Head of caudate nucleus (tissue), 42 donors: ENCODE data around the gene COX6B2.

Experiments
- DNase-seq, 42 donors: peaks; one replicate each; pipeline versions ENCODE4 v3.0.0 to v3.0.0-alpha.2; 2020 to 2021; ENCODE audit warnings: mixed read lengths in 7 of 42
- intact Hi-C: fragments of 100-400 bp; cut with DNase I; formaldehyde crosslinking; loops from one replicate; pipeline ENCODE4 v1.15.0; 2022

Gene COX6B2

DNA sequence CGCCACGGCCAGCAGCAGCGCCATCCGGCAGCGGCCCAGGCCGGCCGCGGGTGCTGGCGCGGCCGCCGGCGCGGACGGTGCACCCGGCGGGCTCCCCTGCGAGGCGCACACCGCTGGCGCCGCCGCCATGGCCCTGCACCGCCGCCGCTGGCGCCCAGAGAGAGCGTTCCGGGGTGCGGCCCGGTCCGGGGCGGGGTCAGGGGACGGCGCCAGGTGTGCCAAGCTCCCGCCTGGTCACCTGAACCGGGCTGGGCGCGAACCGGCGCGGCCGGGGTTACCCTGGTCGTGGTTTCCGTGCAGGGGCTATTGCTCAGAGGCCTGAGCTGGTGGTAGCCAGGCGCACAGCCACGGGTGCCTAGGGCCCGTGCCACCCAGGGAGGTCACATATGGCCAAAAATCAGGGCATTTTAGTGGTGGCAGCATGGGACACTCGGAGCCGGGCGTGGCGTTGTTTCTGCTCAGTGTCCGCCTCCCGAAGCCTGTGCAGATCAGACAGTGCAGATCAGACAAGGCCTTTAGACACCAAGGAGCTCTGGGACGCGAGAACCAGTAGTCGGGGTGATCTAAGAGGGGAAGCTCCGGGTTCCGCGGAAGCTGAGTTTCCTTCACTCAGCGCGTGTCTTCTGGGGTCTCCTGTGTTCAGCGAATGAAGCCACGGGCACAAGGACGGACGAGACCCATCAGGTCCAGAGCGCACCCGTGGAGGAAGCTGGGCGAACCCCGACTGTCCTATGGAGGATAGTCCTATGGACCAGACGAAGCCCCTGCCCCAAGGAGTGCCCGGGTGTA is 29.8 kb upstream of the COX6B2 start, which contains the start of gene TMEM238:
TMEM238 (minus strand) TSS at position 162 of the 789 bp plus-strand sequence; CDS start at position 129, 33 bp downstream.
- intact Hi-C loops, result loop anchor here (5.0 kb wide), 2 partner anchors 42 to 82 kb away; no protein-coding TSS in a partner anchor

DNA sequence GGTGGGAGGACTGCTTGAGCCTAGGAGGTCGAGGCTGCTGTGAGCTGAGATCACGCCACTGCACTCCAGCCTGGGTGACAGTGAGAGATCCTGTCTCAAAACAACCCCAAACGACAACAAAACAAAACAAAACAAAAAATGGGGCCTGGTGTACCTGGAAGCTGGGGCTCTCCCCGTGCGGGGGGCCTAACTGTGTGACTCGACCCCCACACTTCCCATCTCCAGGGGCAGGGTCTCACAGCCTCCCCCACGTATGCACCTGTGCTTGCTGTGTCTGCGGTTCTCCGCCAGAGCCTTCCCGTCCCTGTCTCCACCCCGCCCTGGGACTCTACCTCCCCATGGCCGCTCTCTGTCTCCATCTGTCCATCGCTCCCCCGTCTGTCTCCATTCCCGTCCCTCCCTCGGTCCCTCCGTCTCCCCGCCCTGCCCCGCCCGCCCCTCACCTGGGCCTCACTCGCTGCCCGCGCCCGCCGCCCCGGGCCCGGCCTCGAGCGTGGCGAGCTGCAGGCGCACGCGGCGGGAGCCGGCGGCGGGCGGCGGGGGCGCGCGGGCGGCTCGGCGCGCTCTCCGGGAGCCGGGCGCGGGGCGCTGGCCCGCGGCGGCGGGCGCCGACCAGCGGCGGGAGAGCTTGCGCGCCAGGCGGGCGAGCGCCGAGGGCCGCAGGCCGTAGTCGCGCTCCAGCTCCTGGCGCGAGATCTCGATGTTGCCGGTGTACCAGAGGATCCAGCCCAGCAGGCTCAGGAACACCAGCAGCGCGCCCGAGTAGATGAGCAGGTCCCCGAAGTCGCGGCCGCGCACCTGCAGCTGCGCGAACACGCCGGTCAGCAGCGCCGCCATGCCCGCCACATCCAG is 29.0 kb upstream of the COX6B2 start:
- intact Hi-C loops, result loop anchor here (5.0 kb wide), 2 partner anchors 41 to 81 kb away; no protein-coding TSS in a partner anchor
- DNase-seq, result peak in 41 of 42 donors; percentile 27 to 73 (median 52)

More for the DNA sequence above, 29.8 kb upstream of the COX6B2 start, which contains the start of gene TMEM238:
- peak in 29 of 42 donors; percentile 6 to 58 (median 25) for DNase-seq

DNA sequence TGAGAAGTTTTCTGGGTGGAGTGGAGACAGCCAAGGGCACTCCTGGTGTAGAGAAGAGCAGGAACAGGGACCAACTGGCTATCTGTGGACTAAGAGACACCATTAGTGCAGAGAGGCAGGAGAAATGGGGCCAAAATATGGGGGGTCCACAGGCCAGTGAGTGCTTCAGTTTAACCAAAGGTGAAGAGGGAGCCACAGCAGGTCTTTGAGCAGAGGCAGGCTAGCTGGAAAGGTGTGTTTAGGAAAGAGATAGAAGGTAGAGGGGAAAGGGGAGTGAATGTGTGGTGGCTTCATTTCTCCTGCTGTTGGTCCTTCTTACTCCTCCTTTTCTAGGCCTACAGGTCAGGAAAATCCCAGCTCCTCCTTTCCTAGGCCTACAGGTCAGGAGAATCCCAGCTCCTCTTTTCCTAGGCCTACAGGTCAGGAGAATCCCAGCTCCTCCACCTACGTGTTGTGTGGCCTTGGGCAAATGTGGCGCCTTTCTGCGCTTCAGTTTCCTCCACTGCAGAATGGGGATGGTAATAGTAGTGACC is 28.1 kb upstream of the COX6B2 start:
- intact Hi-C loops, result loop anchor here (5.0 kb wide), 2 partner anchors 40 to 80 kb away; no protein-coding TSS in a partner anchor
- DNase-seq, result no peak

DNA sequence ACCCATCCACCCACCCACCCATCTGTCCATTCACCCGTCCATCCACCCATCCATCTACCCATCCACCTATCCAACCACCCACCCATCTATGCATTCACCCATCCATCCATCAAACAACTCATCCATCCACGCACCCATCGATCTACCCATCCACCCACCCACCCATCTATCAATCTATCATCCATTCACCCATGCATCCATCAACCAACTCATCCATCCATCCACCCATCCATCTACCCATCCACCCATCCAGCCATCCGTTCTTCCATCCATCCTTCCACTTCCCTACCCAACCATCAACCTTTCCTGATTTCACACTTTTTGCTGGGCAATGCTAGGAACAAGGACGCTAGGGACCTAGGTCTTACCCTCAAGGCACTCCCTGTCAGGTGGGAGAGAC is 27.5 kb upstream of the COX6B2 start:
- no peak for DNase-seq
- intact Hi-C loops, result loop anchor here (5.0 kb wide), 2 partner anchors 40 to 80 kb away; no protein-coding TSS in a partner anchor

DNA sequence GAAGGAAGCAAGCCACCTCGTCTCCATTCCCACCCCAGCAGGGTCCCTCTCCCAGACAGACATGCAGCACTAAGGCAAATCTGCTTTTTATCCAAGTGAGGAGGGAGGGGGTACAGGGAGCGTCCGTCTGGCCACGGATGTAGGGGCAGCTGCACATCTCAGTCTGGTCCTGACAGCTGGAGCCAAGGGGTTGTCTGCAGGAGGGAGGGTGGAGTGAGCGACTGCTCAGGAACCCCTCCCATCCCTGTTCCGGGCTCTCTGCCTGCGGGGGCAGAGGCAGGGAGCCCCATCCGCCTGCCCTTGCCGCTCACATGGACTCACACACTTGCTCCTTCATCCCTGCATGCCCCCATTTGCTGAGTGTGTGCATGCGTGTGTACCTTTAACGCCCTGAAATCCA is 24.7 kb upstream of the COX6B2 start:
- no peak for DNase-seq
- intact Hi-C loops, result no loop called here

DNA sequence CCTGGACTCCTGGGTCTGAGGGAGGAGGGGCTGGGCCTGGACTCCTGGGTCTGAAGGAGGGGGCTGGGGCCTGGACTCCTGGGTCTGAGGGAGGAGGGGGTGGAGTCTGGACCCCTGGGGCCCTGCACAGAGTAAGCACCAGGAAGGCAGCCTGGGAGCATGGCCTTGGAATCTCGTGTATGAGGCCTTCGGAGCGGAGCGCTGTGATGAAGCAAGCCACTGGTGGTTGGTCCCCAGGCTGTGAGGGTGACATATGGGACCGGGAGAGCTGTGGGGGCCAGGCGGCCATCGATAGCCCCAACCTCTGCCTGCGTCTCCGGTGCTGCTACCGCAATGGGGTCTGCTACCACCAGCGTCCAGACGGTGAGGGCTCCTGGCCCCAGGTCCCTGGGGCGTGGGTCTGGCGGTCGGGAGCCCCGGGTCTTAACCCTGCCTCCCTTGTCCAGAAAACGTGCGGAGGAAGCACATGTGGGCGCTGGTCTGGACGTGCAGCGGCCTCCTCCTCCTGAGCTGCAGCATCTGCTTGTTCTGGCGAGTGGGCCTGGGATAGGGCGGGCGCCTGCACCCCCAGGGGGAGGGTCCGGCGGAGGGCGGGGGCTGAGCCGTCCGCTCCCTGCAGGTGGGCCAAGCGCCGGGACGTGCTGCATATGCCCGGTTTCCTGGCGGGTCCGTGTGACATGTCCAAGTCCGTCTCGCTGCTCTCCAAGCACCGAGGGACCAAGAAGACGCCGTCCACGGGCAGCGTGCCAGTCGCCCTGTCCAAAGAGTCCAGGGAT is 23.0 kb upstream of the COX6B2 start:
- no peak for DNase-seq
- intact Hi-C loops, result no loop called here

DNA sequence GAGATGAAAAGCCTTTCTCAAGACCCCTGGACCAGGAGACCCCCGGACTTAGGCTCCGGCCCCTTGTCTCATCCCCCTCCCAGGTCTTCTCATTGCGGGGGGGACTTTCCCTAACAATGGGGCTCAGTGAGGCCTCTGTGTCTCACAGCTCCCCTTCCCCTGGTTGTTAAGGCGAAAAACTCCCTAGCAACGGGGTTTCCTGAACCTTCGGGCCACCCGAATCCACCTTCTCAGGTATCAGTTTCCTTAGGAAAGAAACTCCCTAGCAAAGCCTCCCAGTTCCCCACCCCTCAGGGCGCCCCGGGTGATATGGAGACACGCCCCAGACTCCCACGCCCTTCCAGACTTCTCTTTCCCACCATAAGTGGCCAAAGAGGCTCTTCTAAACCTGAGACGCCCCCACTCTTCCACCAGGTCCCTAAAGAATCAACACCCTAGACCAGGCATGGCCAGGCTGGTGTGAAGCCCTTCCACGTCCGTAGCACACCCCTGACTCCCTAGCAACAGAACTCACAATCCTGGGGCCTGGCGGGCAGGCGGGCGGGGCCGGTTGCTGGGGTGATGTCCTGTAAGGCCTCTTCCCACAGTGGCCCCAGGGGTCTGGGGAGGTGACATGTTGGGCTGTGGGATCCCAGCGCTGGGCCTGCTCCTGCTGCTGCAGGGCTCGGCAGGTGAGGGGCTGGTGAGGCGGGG is 21.9 kb upstream of the COX6B2 start, which contains the start of gene TMEM190:
TMEM190 (plus strand) TSS at position 586 of the 693 bp plus-strand sequence; CDS start at position 614, 28 bp downstream.
- intact Hi-C loops, result no loop called here
- DNase-seq, result no peak

DNA sequence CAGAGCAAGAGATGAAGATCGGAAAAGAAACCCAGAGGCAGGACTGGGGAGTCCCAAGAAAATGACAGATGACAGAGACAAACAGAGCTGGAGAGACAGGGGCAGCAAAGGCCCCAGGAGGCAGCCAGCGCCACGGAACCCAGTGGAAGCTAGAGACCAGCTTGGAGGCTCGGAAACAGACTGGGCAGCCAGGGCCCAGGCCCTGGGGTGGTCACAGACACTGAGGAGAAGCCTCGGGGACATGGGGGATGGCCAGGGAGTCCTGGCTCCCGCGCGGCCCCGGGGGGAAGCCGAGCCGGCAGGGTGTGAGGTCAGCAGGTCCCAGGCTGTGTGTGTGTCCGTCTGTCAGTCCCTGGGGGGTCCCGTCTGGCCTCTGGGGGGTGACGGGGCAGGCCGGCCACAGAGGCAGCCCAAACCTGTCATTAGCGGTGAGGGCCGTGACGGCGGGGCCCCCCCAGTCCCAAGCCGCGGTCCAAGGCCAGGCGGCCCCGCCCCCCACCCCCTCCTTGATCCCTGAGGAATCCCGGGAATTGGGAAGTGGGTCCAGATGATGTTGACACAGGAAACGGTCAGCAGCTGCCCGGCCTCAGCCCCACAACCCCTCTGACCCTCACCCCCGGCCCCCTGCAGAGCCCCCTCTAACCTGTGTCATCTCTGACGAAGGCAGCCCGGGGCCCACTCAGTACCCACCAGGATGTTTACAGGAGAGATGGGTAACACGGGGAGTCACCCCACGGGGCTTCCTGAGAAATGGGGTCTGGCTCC is 19.7 kb upstream of the COX6B2 start:
- intact Hi-C loops, result no loop called here
- no peak for DNase-seq

DNA sequence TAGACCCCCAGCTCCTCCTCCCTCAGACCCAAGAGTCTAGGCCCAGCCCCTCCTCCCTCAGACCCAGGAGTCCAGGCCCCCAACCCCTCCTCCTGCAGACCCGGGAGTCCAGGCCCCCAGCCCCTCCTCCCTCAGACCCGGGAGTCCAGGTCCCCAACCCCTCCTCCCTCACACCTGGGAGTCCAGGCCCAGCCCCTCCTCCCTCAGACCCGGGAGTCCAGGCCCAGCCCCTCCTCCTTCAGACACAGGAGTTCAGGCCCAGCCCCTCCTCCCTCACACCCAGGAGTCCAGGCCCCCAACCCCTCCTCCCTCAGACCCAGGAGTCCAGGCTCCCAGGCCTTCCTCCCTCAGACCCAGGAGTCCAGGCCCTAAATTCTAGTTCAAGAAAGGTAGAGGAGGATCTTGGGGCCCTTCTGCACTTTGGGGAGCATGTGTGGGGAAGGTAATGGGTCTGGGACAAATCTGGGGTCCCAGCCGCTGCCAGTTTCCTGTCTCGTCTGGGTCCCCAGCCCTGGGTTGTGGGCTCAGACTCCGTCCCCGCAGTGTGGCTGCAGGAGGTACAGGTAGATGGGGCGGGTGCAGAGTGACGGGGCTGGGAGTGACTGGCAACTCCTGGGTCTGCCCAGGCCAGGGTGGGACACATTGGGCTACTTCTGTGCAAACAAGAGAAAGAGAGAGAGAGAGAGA is 18.9 kb upstream of the COX6B2 start:
- DNase-seq, result no peak
- intact Hi-C loops, result no loop called here

DNA sequence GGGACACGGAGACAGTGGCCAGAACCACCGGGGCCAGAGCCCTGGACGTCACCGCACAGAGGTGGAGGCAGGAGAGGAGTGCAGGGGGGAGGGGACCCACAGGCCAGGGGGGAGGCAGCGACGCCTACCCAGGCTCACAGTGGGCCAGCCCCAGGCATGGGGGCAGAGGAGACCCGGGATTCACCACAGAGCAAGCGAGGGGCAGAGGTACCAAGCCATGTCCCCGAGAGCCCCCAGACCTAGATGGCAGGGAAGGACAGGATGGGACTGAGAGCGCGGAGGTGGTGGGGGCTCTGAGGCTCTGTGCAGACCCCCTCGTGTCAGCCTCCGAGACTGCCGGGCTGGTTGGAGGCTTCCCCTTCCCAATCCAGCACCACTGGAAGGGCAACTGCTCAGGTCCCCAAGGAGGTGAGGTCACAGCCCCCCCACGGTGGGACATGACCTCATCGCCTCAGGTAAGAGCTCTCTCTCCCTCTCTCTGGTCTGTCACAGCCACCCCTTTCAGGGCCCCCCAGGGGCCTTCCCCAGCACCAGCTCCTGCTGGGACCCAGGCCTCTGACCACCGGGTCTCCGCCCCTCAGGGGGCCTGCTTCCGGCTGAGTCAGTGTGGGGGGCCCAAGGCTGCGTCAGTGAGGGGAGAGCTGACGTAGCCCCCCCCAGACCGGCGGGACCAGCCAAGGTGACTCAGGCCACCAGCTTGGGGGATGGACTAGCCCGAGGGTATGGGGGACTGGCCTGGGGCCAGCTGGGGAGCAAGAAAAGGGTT is 18.0 kb upstream of the COX6B2 start:
- intact Hi-C loops, result no loop called here
- DNase-seq, result no peak

DNA sequence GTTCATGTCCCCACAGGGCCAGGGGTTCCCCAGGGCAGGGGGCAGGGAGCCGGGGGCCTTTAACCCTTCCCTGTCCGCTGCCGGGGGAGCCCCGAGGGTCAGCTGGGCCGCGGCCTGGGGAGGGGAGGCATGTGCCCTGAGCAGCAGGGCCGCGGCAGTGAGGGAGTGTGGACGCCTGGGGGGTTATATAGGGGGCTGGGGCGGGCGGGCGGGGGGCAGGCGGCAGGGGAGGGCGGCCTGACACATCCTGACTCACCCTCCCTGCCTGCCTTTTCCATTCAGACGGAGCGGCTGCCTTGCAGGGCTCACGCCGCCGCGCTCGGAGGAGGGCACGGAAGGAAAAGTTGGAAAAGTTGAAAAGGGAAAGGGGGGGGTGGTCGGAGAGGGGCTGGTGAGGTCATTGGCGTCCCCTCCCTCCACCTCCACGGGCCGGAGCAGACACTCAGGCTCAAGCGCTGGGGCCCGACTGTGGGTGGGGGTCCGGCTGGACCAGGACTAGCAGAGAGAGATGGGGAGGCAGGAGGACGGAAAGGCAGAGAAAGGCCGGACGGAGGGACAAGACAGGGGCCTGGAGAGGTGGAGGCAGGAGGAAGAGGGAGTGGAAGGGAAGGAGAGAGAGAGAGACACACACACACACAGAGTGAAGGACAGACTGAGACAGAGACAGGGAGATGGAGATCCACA is 15.9 kb upstream of the COX6B2 start, which contains the start of gene IL11:
IL11 (minus strand) TSS at position 159 of the 684 bp plus-strand sequence; CDS start at position 6, 153 bp downstream.
- intact Hi-C loops, result no loop called here
- no peak for DNase-seq

DNA sequence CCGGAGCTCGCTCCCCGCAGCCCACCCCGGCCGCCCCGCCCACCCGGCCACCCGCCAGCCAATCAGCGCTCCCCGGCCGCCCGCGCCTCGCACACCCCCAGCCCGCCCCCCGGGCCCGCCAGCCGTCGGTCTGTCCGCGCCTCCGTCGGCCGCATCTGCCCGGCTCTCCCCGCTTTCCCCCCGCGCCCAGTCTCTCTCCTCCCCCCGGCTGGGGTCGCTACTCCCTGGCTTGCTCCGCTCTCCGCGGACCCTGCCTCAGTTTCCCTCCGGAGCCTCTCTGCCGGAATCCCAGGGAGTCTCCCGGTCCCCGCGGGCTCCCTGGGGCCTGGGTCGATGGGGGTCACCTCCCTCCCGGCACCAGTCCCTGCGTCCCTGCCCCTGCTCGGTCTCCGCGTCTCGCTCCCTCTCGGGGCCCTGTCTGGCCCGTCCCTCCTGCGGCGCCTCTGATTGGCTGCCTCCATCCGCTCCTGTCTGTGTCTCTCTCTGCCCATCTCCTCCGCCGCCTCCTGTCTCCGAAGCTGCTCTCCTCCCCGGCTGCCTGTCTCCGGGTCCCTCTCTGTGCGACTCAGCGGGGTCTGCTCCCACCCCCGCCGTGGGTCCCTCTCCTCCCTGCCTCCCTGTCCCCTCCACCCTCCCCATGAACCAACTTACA is 15.3 kb upstream of the COX6B2 start:
- intact Hi-C loops, result no loop called here
- no peak for DNase-seq

DNA sequence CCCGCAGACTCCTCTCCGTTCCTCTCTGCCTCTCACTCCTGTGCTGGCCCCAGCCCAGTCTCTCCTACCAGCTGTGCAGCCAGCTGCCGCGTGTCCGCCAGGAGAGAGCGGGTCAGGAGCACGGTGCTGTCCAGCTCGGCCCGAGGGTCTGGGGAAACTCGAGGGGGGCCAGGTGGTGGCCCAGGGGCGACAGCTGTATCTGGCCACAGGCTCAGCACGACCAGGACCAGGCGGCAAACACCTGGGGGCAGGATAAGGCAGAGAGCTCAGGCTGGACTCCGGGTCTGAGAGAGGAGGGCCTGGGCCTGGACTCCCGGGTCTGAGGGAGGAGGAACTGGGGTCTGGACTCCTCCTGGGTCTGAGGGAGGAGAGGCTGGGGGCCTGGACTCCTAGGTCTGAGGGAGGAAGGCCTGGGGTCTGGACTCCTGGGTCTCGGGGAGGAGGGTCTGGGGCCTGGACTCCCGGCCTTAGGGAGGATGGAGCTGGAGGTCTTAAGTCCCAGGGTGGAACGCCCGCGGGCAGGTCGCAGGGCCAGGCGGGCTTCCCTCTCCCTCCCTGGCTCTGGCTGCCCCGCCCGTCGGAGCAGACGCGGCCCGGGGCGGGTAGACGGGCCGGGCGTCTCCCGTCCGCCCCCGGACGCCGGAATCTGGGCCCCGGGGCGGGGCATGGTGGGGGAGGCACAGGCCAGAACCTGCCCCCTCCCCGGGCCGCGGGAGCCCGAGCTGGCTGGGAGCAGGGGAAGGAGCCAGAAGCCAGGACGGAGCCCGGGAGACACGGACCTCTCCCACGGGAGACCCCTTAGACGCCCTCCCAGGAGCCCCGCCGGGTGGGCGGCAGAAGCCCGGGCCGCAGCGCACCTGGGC is 14.4 kb upstream of the COX6B2 start:
- no peak for DNase-seq

DNA sequence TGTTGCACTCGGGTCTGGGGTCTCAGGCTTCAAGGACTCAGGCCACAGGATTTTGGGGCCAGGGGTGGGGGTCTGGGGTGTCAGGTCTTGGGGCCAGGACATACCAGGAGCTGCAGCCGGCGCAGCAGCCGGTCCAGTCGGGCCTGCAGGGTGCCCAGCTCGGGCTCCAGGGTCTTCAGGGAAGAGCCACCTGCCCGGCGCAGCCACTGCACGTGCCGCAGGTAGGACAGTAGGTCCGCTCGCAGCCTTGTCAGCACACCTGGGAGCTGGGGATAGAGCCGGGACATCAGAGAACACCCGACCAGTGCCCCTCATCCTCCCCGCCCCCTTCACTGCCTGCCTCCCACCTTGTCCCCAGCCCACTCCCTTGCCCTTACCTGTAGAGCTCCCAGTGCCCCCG is 13.6 kb upstream of the COX6B2 start:
- intact Hi-C loops, result no loop called here
- no peak for DNase-seq

More for the DNA sequence above, 14.4 kb upstream of the COX6B2 start:
- intact Hi-C loops, result no loop called here
